ENCODE measurements around the gene FLVCR1.
"Not testable (repeated sequence)": the region's sequence is repeated elsewhere in the genome, so short reads cannot be mapped to it uniquely, and the experiment has no call there.

Gene FLVCR1

GRCh38 chr1:212862111-212862690, 4.1 kb downstream of the FLVCR1 start:
- DNase-seq (ENCODE audit: low read depth): no peak
- no peak overlapping the region for H3K4me3 ChIP-seq (ENCODE audit: low read depth, low read length)
- no peak for TF ChIP-seq CTCF (IDR thresholded peaks at IDR 0.05; ENCODE audit: low read depth, low read length, missing control alignments)

- not testable (repeated sequence) for DNase-seq (ENCODE audit: low read depth); H3K4me3 ChIP-seq (ENCODE audit: low read depth, low read length)
Observed at GRCh38 chr1:212863345-212863744, 5.3 kb downstream of the FLVCR1 start.

- no peak for DNase-seq (ENCODE audit: low read depth)
- H3K4me3 ChIP-seq (ENCODE audit: low read depth, low read length): no peak overlapping the region
- TF ChIP-seq CTCF (IDR thresholded peaks at IDR 0.05; ENCODE audit: low read depth, low read length, missing control alignments): no peak
Observed at GRCh38 chr1:212864201-212864600, 6.1 kb downstream of the FLVCR1 start.

- H3K4me3 ChIP-seq (ENCODE audit: low read depth, low read length): no peak overlapping the region
- TF ChIP-seq CTCF (IDR thresholded peaks at IDR 0.05; ENCODE audit: low read depth, low read length, missing control alignments): no peak
- no peak for DNase-seq (ENCODE audit: low read depth)
Observed at GRCh38 chr1:212867192-212867591, 9.1 kb downstream of the FLVCR1 start.

- no peak overlapping the region for H3K4me3 ChIP-seq (ENCODE audit: low read depth, low read length)
- DNase-seq (ENCODE audit: low read depth): no peak
- TF ChIP-seq CTCF (IDR thresholded peaks at IDR 0.05; ENCODE audit: low read depth, low read length, missing control alignments): no peak
Observed at GRCh38 chr1:212871976-212872375, 13.9 kb downstream of the FLVCR1 start.

GRCh38 chr1:212873518-212873917, 15.4 kb downstream of the FLVCR1 start:
- H3K4me3 ChIP-seq (ENCODE audit: low read depth, low read length): no peak overlapping the region
- DNase-seq (ENCODE audit: low read depth): no peak
- no peak for TF ChIP-seq CTCF (IDR thresholded peaks at IDR 0.05; ENCODE audit: low read depth, low read length, missing control alignments)

- DNase-seq (ENCODE audit: low read depth): no peak
- H3K4me3 ChIP-seq (ENCODE audit: low read depth, low read length): no peak overlapping the region
- TF ChIP-seq CTCF (IDR thresholded peaks at IDR 0.05; ENCODE audit: low read depth, low read length, missing control alignments): no peak
Observed at GRCh38 chr1:212878418-212878817, 20.3 kb downstream of the FLVCR1 start.
